NT2/D1 (cell line): ENCODE measurements around the gene GGT6.

ENCODE experiments used
- DNase-seq: peaks from one replicate; pipeline ENCODE4 v3.0.0-alpha.2; 2011; ENCODE audit warnings: low read depth, low spot score
- H3K27me3 ChIP-seq: 2 replicates; pipeline ENCODE4 v1.6.0; 2011; ENCODE audit warnings: mild to moderate bottlenecking; ENCODE audit not compliant: insufficient read length, insufficient read depth
- H3K36me3 ChIP-seq: 2 replicates; pipeline ENCODE4 v1.6.1; 2011; ENCODE audit warnings: mild to moderate bottlenecking, low read length, mixed read lengths; ENCODE audit not compliant: insufficient read depth, insufficient read length
- H3K4me1 ChIP-seq: 2 replicates; pipeline ENCODE4 v1.5.1; 2011; ENCODE audit not compliant: insufficient read depth, insufficient read length
- H3K4me3 ChIP-seq: 2 replicates; pipeline ENCODE4 v1.5.1; 2011; ENCODE audit warnings: low read depth; ENCODE audit not compliant: insufficient read length
- H3K9ac ChIP-seq: 2 replicates; pipeline ENCODE4 v1.6.0; 2011; ENCODE audit warnings: low read depth; ENCODE audit not compliant: insufficient read length
- H3K9me3 ChIP-seq: 2 replicates; pipeline ENCODE4 v1.5.1; 2011; ENCODE audit warnings: mild to moderate bottlenecking, low read length; ENCODE audit not compliant: insufficient read depth
- SUZ12 ChIP-seq: IDR thresholded peaks from 2 replicates; pipeline ENCODE4 v1.6.1; 2011; ENCODE audit not compliant: insufficient read length, insufficient read depth; ENCODE audit errors: extremely low read depth
- YY1 ChIP-seq: IDR thresholded peaks from 2 replicates; pipeline ENCODE4 v1.6.1; 2011; ENCODE audit not compliant: insufficient read length, insufficient read depth
- ZNF274 ChIP-seq: IDR thresholded peaks from 2 replicates; pipeline ENCODE4 v1.6.1; 2011; ENCODE audit warnings: mild to moderate bottlenecking, low read depth, low read length

GGT6 gene

DNA sequence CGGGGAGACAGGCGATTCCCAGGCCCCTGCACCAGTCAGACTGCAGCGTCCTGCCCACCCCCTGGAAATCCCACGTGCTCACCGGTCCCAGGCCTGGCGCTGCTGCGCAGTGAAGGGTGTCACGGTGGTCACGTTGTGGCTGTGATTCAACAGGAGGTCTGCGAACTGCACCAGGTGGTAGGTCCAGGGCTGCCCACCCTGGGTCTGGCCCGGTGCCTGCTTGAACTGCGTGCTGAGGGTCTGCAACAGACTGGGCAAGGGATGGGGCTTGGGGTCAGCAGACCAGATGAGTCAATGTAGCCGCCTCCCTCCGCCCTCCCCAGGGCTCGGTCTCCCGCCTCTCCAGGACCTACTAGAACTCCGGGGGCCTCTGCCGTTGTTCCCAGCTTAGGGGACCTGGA is 12.3 kb downstream of the GGT6 start:
- DNase-seq: no peak
- no peaks in the 10 kb centered on the region for H3K9me3 ChIP-seq
- no peak for TF ChIP-seq ZNF274
- TF ChIP-seq YY1: no peak
- no peak for TF ChIP-seq SUZ12
- H3K36me3 ChIP-seq: peaks cover 90% of the 10 kb centered on the region
- no peaks in the 10 kb centered on the region for H3K27me3 ChIP-seq
- no peak overlapping the region for H3K4me3 ChIP-seq
- no peak overlapping the region for H3K9ac ChIP-seq
- H3K4me1 ChIP-seq: peaks cover 12% of the 10 kb centered on the region

- H3K9me3 ChIP-seq: no peaks in the 10 kb centered on the region
- peaks cover 92% of the 10 kb centered on the region for H3K36me3 ChIP-seq
- H3K27me3 ChIP-seq: no peaks in the 10 kb centered on the region
- H3K4me1 ChIP-seq: peaks cover 12% of the 10 kb centered on the region
- H3K9ac ChIP-seq: no peak overlapping the region
- no peak for DNase-seq
- TF ChIP-seq SUZ12 (no peak), YY1 (no peak)
- no peak overlapping the region for H3K4me3 ChIP-seq
Observed at GRCh38 chr17:4547118-4547906, 13.1 kb downstream of the GGT6 start.

GRCh38 chr17:4545217-4545951 is 15.0 kb downstream of the GGT6 start:
- Histone ChIP-seq H3K9me3 (no peaks in the 10 kb centered on the region), H3K4me3 (no peak overlapping the region), H3K4me1 (peaks cover 10% of the 10 kb centered on the region), H3K36me3 (peaks cover 93% of the 10 kb centered on the region), H3K9ac (no peak overlapping the region), H3K27me3 (no peaks in the 10 kb centered on the region)
- DNase-seq: no peak
- TF ChIP-seq ZNF274 (no peak), SUZ12 (no peak), YY1 (no peak)

DNA sequence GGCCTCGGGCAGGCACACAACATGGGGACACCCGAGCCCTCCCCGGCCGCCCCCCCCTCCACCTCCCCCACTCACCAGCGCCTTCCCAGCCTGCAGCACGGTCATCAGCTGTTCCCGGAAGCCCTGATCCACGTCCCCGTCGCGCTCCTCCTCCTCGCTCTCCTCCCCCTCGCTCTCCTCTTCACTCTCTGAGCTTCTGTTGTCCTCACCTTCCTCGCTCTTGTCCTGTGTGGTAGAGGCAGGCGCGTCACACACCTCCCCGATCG is 15.5 kb downstream of the GGT6 start:
- H3K9me3 ChIP-seq: no peaks in the 10 kb centered on the region
- no peak overlapping the region for H3K4me3 ChIP-seq
- H3K36me3 ChIP-seq: peaks cover 93% of the 10 kb centered on the region
- peaks cover 9% of the 10 kb centered on the region for H3K4me1 ChIP-seq
- DNase-seq: no peak
- no peak for TF ChIP-seq YY1
- no peak for TF ChIP-seq ZNF274
- no peak for TF ChIP-seq SUZ12
- no peaks in the 10 kb centered on the region for H3K27me3 ChIP-seq
- no peak overlapping the region for H3K9ac ChIP-seq

DNA sequence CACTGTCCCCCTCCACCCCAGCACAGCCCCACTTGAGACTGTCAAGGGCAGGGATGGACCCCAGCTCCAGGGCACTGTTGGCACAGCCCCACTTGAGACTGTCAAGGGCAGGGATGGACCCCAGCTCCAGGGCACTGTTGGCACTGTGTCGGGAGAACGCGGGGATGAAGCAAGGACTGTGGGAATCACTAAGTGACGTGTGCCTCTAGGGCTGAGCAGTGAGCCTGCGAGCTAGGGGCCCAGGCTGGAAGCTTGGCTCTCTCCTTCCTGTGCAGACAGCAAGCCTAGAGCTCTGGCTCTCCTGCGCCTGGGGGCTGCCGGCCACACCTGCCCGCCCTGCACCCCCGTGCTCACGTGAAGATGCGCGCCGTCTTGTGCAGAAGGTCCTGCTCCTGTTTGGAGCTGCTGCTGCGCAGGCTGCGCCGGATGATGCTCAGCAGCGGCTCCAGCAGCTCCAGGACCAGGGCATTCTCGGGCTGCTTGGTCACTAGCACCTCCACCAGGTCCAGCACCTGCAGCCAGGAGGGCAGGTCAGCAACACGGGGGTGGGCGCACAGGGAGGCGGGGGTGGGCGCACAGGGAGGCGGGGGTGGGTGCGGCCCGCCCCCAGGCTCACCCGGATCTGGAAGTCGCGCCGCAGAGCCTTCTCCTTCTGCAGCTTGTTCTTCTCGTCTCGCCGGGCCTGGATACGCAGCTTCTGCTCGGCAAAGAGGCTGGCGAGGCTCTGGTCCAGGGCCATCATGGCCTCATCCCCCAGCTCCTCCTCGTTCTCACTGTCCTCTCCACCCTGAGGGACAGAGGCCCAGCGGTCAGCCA is 16.0 kb downstream of the GGT6 start:
- H3K9me3 ChIP-seq: no peaks in the 10 kb centered on the region
- DNase-seq: no peak
- peaks cover 93% of the 10 kb centered on the region for H3K36me3 ChIP-seq
- no peak overlapping the region for H3K4me3 ChIP-seq
- TF ChIP-seq YY1: no peak
- TF ChIP-seq ZNF274: no peak
- TF ChIP-seq SUZ12: no peak
- H3K4me1 ChIP-seq: peaks cover 8% of the 10 kb centered on the region
- H3K9ac ChIP-seq: no peak overlapping the region
- H3K27me3 ChIP-seq: no peaks in the 10 kb centered on the region

GRCh38 chr17:4543557-4544026 is 16.8 kb downstream of the GGT6 start:
- no peak for DNase-seq
- H3K36me3 ChIP-seq: peaks cover 91% of the 10 kb centered on the region
- no peak overlapping the region for H3K9ac ChIP-seq
- peaks cover 3% of the 10 kb centered on the region for H3K4me1 ChIP-seq
- H3K27me3 ChIP-seq: no peaks in the 10 kb centered on the region
- no peaks in the 10 kb centered on the region for H3K9me3 ChIP-seq
- no peak for TF ChIP-seq SUZ12
- no peak for TF ChIP-seq YY1
- no peak for TF ChIP-seq ZNF274
- no peak overlapping the region for H3K4me3 ChIP-seq
